H9 (cell line): ENCODE results near the gene SNRNP70. TPM values are rescaled to one million over a fixed set of nuclear protein-coding genes. Genes with fewer than 3 reads are reported as not detected.

Experiments
- DNase-seq: peaks from one replicate; pipeline ENCODE4 v3.0.0-alpha.2; 2017
- H2AFZ ChIP-seq: one replicate; pipeline ENCODE4 v1.6.1; 2013; ENCODE audit warnings: mild to moderate bottlenecking, low read length, control low read depth, moderate library complexity
- H2AK5ac ChIP-seq: 2 replicates; pipeline ENCODE4 v1.6.1; 2013; ENCODE audit warnings: low read length, control low read depth, mixed read lengths; ENCODE audit not compliant: insufficient read length
- H2BK120ac ChIP-seq: one replicate; pipeline ENCODE4 v1.6.1; 2013; ENCODE audit warnings: low read depth, mild to moderate bottlenecking, low read length, control low read depth, inconsistent platforms; ENCODE audit not compliant: poor library complexity, severe bottlenecking
- H2BK12ac ChIP-seq: 2 replicates; pipeline ENCODE4 v1.6.1; 2013; ENCODE audit warnings: low read length, control low read depth, mixed read lengths, low read depth; ENCODE audit not compliant: insufficient read length
- H2BK15ac ChIP-seq: 2 replicates; pipeline ENCODE4 v1.6.1; 2013; ENCODE audit warnings: low read depth, low read length, control low read depth
- H2BK20ac ChIP-seq: one replicate; pipeline ENCODE4 v1.6.1; 2013; ENCODE audit warnings: low read depth, mild to moderate bottlenecking, low read length, control low read depth, inconsistent platforms; ENCODE audit not compliant: poor library complexity, severe bottlenecking
- H2BK5ac ChIP-seq: 2 replicates; pipeline ENCODE4 v1.6.1; 2013; ENCODE audit warnings: low read length, control low read depth, mixed read lengths; ENCODE audit not compliant: insufficient read length
- H3K14ac ChIP-seq: 2 replicates; pipeline ENCODE4 v1.6.1; 2013; ENCODE audit warnings: low read length, control low read depth; ENCODE audit not compliant: insufficient read depth
- H3K18ac ChIP-seq: 2 replicates; pipeline ENCODE4 v1.6.1; 2013; ENCODE audit warnings: low read depth, mild to moderate bottlenecking, mixed read lengths, low read length, control low read depth; ENCODE audit not compliant: insufficient read length
- H3K23ac ChIP-seq: 2 replicates; pipeline ENCODE4 v1.6.1; 2013; ENCODE audit warnings: low read length, control low read depth, mixed read lengths, low read depth; ENCODE audit not compliant: insufficient read length
- H3K23me2 ChIP-seq: 2 replicates; pipeline ENCODE4 v1.6.1; 2013; ENCODE audit warnings: low read depth, mild to moderate bottlenecking, mixed read lengths, low read length, control low read depth; ENCODE audit not compliant: insufficient read length, poor library complexity, severe bottlenecking
- H3K27ac ChIP-seq: 2 replicates; pipeline ENCODE4 v1.5.1; 2013; ENCODE audit warnings: low read length, control low read depth, mixed read lengths, low read depth; ENCODE audit not compliant: insufficient read length
- H3K27me3 ChIP-seq: 2 replicates; pipeline ENCODE4 v1.6.1; 2013; ENCODE audit warnings: low read length, control low read depth, inconsistent platforms; ENCODE audit not compliant: insufficient read depth
- H3K4ac ChIP-seq: 2 replicates; pipeline ENCODE4 v1.6.1; 2013; ENCODE audit warnings: low read depth, mild to moderate bottlenecking, control low read depth, inconsistent platforms, low read length, moderate library complexity
- H3K4me1 ChIP-seq: 2 replicates; pipeline ENCODE4 v1.6.1; 2013; ENCODE audit warnings: low read length, control low read depth, inconsistent platforms; ENCODE audit not compliant: insufficient read depth
- H3K4me2 ChIP-seq: 2 replicates; pipeline ENCODE4 v1.6.1; 2013; ENCODE audit warnings: low read length, control low read depth, mixed read lengths; ENCODE audit not compliant: insufficient read length, insufficient read depth
- H3K56ac ChIP-seq: 2 replicates; pipeline ENCODE4 v1.6.1; 2013; ENCODE audit warnings: low read depth, mild to moderate bottlenecking, mixed read lengths, low read length, control low read depth; ENCODE audit not compliant: insufficient read length
- H3K79me1 ChIP-seq: 2 replicates; pipeline ENCODE4 v1.6.1; 2013; ENCODE audit warnings: low read depth, mild to moderate bottlenecking, moderate library complexity, low read length, control low read depth, inconsistent platforms; ENCODE audit not compliant: insufficient read depth, poor library complexity, severe bottlenecking
- H3K79me2 ChIP-seq: 2 replicates; pipeline ENCODE4 v1.6.1; 2013; ENCODE audit warnings: low read length, control low read depth, inconsistent platforms; ENCODE audit not compliant: insufficient read depth
- H3K9ac ChIP-seq: 2 replicates; pipeline ENCODE4 v1.6.1; 2013; ENCODE audit warnings: low read length, control low read depth, mixed read lengths; ENCODE audit not compliant: insufficient read length; ENCODE audit errors: extremely low read depth
- H3K9me3 ChIP-seq: one replicate; pipeline ENCODE4 v1.6.1; 2013; ENCODE audit warnings: low read depth, low read length, inconsistent platforms; ENCODE audit not compliant: control insufficient read depth
- H3T11ph ChIP-seq: one replicate; pipeline ENCODE4 v1.6.1; 2013; ENCODE audit warnings: mild to moderate bottlenecking, low read length, control low read depth, inconsistent platforms
- H4K20me1 ChIP-seq: one replicate; pipeline ENCODE4 v1.6.1; 2013; ENCODE audit not compliant: control insufficient read depth, insufficient read length, insufficient read depth
- H4K5ac ChIP-seq: 2 replicates; pipeline ENCODE4 v1.6.1; 2013; ENCODE audit warnings: low read depth, mild to moderate bottlenecking, mixed read lengths, low read length, control low read depth; ENCODE audit not compliant: insufficient read length
- H4K8ac ChIP-seq: replicated peaks from 2 replicates; pipeline ENCODE4 v1.6.1; 2013; ENCODE audit warnings: low read length, control low read depth, mixed read lengths, low read depth; ENCODE audit not compliant: insufficient read length
- H4K91ac ChIP-seq: 2 replicates; pipeline ENCODE4 v1.6.1; 2013; ENCODE audit warnings: low read depth, mild to moderate bottlenecking, moderate library complexity, mixed read lengths, low read length, control low read depth; ENCODE audit not compliant: insufficient read length
- H3K27ac Mint-ChIP-seq, 3 experiments: 2 replicates in 2 of 3; 3 replicates in 1 of 3; pipeline ENCODE4 v1.8.0; 2020 to 2021; ENCODE audit warnings: mixed read lengths in 3 of 3, mild to moderate bottlenecking in 1 of 3, moderate library complexity in 1 of 3
- H3K27me3 Mint-ChIP-seq: 2 replicates; pipeline ENCODE4 v1.8.0; 2021; ENCODE audit warnings: low read depth, mild to moderate bottlenecking, moderate library complexity, mixed read lengths
- H3K36me3 Mint-ChIP-seq, 3 experiments: 2 replicates in 2 of 3; 3 replicates in 1 of 3; pipeline ENCODE4 v1.8.0; 2020 to 2021; ENCODE audit warnings: low read depth in 3 of 3, mixed read lengths in 3 of 3; ENCODE audit not compliant: insufficient read depth in 1 of 3
- H3K4me1 Mint-ChIP-seq, 2 experiments: 2 replicates each; pipeline ENCODE4 v1.8.0; 2020; ENCODE audit warnings: mixed read lengths in 2 of 2
- H3K4me3 Mint-ChIP-seq, 2 experiments: 2 replicates in 1 of 2; 3 replicates in 1 of 2; pipeline ENCODE4 v1.8.0; 2020 to 2021; ENCODE audit warnings: mild to moderate bottlenecking in 2 of 2, mixed read lengths in 2 of 2, moderate library complexity in 1 of 2
- H3K9me3 Mint-ChIP-seq, 2 experiments: 2 replicates in 1 of 2; 3 replicates in 1 of 2; pipeline ENCODE4 v1.8.0; 2020; ENCODE audit warnings: mild to moderate bottlenecking in 2 of 2, mixed read lengths in 2 of 2, moderate library complexity in 1 of 2
- WGBS: extraction: QIAGEN DNeasy Blood & Tissue Kit; methylation state at CpG from one replicate; pipeline ENCODE4 v1.1.7; 2013; ENCODE audit warnings: missing lambda C conversion rate, low lambda C conversion rate, mixed read lengths; ENCODE audit not compliant: insufficient read length; ENCODE audit errors: extremely low coverage; 5-methylcytosine and 5-hydroxymethylcytosine counted together
- total RNA-seq: library from RNA; stranded (reverse); gene quantifications from 2 replicates; pipeline ENCODE4 v1.2.1, GENCODE V29; 2021
- TF ChIP-seq, protein P1 (sequence below): fragments of 200-600 bp; sonication (generic); conservative IDR thresholded peaks from 3 replicates; pipeline ENCODE4 v1.8.0; 2021; ENCODE audit warnings: antibody characterized with exemption, mild to moderate bottlenecking

SNRNP70 gene
- total RNA-seq, 1 experiment from 2014 or later = 295 TPM

DNA sequence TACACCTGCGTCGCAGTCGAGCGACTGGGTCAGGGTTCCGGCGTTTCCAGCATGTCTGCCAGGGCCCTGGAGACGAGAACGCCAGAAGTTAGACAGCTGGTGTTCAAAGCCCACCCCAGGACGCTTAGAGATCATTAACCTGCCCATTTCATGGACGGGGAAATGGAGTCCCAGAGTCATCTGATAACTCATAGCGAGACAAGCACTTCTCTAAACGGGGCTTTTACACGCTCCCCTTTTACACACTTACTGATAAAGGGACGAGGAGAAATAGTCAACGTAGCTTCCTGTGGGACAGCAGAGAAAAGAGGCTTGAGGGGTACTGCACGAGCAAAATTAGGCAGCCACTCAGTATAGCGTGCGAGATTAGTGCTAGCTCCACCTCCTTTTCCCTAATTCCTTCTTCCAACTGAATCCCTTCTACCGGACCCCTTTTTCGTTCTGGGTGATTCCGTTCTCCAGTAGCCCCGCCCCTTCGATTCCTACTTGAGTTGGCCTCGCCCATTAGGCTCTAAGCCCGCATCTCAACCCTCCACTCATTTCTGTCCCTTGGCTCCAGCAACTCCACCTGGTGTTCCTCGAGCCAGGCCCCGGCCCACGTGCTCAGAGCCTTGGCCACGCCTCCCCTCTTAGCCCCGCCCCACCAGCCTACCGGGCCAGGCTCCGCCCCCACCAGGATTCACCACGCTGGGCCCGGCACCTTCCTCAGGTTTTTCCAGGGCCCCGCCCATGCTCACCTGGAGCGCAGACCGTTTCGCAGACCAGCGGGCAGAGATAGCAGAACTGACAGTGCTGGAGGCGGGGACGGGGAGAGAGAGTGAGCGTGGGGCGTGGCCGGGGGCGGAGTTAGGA, 66.2 kb downstream of the SNRNP70 start:
- peak overlapping the region; percentile 57 for H3K4me2 ChIP-seq
- no peaks in the 10 kb centered on the region for H4K20me1 ChIP-seq
- no peaks in the 10 kb centered on the region; the same call in 1 of the 2 replicates for H3K27me3 ChIP-seq
- H4K91ac ChIP-seq = no peak overlapping the region
- no peak overlapping the region for H2BK20ac ChIP-seq
- no peak overlapping the region for H3T11ph ChIP-seq
- no peak overlapping the region for H3K23ac ChIP-seq
- TF ChIP-seq, protein P1, sequence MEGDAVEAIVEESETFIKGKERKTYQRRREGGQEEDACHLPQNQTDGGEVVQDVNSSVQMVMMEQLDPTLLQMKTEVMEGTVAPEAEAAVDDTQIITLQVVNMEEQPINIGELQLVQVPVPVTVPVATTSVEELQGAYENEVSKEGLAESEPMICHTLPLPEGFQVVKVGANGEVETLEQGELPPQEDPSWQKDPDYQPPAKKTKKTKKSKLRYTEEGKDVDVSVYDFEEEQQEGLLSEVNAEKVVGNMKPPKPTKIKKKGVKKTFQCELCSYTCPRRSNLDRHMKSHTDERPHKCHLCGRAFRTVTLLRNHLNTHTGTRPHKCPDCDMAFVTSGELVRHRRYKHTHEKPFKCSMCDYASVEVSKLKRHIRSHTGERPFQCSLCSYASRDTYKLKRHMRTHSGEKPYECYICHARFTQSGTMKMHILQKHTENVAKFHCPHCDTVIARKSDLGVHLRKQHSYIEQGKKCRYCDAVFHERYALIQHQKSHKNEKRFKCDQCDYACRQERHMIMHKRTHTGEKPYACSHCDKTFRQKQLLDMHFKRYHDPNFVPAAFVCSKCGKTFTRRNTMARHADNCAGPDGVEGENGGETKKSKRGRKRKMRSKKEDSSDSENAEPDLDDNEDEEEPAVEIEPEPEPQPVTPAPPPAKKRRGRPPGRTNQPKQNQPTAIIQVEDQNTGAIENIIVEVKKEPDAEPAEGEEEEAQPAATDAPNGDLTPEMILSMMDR = no peak
- H3K79me2 ChIP-seq = no peaks in the 10 kb centered on the region
- H2AFZ ChIP-seq = no peak overlapping the region
- H2BK5ac ChIP-seq = no peak overlapping the region
- peaks cover 0 to 6% of the 10 kb centered on the region in 2 experiments; a peak in 2 of 5 replicates for H3K9me3 Mint-ChIP-seq
- no peak overlapping the region for H2BK12ac ChIP-seq
- H2BK15ac ChIP-seq = no peak overlapping the region
- no peak overlapping the region for H3K18ac ChIP-seq
- no peak overlapping the region for H2BK120ac ChIP-seq
- H4K5ac ChIP-seq = no peak overlapping the region
- peak overlapping the region; percentile 87 to 96 for H3K4me3 Mint-ChIP-seq
- no peaks in the 10 kb centered on the region for H3K9me3 ChIP-seq
- peak; percentile 99 for DNase-seq
- H4K8ac ChIP-seq = no peak overlapping the region
- WGBS = no CpG with 5 or more reads among the region's 45 CpGs
- peak overlapping the region in 1 of 3 experiments; percentile 84; a peak in 4 of 7 replicates for H3K27ac Mint-ChIP-seq
- H3K14ac ChIP-seq = no peak overlapping the region
- peaks cover 17% of the 10 kb centered on the region for H3K23me2 ChIP-seq
- no peaks in the 10 kb centered on the region for H3K79me1 ChIP-seq
- no peak overlapping the region for H3K27ac ChIP-seq
- peaks cover 22 to 56% of the 10 kb centered on the region in 2 experiments for H3K4me1 Mint-ChIP-seq
- no peak overlapping the region for H3K56ac ChIP-seq
- H2AK5ac ChIP-seq = no peak overlapping the region
- peaks cover 42% of the 10 kb centered on the region for H3K27me3 Mint-ChIP-seq
- H3K4me1 ChIP-seq = peaks cover 7% of the 10 kb centered on the region; the same call in 1 of the 2 replicates
- no peak overlapping the region for H3K4ac ChIP-seq
- H3K9ac ChIP-seq = no peak overlapping the region
- peaks cover 0 to 15% (median 0%) of the 10 kb centered on the region in 3 experiments; a peak in 4 of 7 replicates for H3K36me3 Mint-ChIP-seq
